HG03469 (cell line): ENCODE results near the gene LIPA.
"Not testable (repeated sequence)": the region's sequence is repeated elsewhere in the genome, so short reads cannot be mapped to it uniquely, and the experiment has no call there.

ENCODE experiments used
- ATAC-seq: cut with Tn5 transposase; IDR thresholded peaks from one replicate; pipeline ENCODE4 v1.9.1; 2021; ENCODE audit warnings: mild to moderate bottlenecking, moderate library complexity, moderate number of reproducible peaks; ENCODE audit not compliant: unreplicated experiment

The LIPA gene

DNA sequence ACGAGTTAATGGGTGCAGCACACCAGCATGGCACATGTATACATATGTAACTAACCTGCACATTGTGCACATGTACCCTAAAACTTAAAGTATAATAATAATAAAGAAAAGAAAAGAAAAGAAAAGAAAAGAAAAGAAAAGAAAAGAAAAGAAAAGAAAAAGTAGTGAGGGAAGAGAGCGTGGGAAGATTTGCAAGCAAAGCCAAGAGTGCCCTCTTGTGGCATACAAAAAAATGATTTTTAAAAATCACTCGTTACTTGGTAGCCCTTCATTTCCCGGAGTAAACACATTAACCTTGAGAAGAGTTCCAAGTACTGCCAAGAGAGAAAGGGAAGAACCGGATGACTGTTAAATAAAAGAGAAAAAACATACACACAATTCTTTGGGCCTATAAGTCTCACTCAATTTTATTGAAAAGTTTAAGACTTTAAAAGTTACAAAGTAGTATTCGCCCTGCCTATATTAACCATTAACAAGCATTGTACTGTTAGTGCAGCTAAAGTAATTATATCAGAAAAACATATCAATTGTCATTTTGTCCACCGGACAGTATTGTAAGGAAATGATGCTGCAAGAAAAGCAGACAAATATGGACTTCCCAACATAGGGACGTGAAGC lies 38.3 kb downstream of the LIPA start:
- ATAC-seq: no peak

DNA sequence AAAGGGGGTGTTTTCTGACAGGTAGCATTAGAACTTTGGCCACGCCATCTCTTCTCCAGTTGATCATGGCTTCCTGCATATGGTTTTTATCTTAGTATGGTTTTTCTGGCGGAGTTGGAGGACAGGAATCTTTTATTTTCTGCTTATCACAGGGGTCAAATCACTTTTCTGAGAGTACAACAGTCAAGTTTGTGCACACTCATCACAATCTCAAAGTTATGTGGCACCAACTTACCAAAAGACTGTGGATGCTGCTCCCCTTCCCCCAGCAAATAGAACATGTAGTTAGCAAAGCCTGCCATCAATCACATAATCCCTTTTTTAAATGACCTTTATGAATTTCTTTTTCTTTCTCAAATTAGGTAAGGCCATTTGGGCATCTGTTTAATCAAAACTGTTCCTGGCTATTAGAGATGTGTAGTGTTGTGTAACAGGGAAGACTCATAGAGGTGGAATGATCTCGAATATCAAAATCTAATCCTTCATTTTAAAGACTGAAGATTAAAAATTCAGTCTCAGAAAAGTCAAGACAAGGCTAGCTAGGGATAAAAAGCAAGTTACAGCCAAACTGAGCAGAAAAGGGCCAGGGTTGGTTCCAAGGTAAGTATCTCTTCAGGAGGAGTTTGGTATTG lies 40.7 kb downstream of the LIPA start:
- no peak for ATAC-seq

DNA sequence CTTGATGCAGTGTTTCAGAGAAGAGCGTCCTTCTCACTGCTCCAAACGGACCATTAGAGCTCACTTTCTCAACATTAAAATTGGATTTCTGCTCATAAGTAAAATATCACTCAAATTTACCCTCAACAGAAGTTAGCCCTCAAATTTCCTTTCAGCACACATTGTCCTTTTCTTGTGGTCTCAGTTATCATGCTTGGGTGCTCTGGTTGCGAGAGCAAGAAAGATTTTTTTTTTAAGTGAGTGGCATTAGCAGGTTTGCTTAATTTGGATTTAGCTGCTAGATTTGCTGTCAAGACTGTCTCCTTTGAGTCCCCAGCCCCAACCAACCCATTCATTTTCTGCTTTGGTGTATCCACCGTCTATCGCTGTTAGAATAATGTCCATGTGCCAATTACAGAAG lies 41.9 kb downstream of the LIPA start:
- no peak for ATAC-seq

DNA sequence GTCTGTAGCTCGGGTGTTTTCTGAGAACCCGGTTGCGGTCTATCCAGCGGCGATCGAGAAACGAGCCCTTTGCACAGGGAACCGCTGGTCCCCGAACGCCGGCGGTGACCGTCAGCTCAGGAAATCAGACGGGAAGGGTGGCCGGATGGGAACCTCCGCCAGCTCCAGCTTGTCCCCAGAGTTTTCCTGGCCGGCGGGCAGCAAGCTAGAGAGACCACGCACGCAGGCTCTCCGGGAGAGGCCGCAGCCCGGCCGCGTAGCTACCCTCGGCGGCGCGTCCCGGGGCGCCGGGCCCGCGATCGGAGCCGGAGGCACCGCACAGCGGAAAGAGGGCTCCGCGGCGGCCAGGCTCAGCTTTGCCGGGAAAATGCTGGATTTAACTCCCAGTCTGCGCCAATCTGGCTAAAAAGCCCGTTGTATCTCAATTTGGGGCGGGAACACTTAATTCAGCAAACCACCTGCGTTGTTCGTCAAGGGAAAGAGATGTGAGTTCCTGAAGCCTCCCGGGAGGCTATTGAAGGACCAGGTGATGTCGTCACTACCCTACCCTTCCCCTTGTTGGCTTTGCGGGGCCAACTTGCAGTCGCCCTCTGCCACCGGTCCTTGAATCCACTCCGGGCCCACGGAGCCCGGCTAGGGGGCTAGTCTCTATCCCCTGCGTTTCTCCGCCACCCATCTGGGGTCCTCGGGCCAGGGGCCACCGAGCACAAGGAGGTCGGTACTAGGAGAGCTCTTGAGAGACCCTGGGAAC lies 43.6 kb downstream of the LIPA start:
- no peak for ATAC-seq

DNA sequence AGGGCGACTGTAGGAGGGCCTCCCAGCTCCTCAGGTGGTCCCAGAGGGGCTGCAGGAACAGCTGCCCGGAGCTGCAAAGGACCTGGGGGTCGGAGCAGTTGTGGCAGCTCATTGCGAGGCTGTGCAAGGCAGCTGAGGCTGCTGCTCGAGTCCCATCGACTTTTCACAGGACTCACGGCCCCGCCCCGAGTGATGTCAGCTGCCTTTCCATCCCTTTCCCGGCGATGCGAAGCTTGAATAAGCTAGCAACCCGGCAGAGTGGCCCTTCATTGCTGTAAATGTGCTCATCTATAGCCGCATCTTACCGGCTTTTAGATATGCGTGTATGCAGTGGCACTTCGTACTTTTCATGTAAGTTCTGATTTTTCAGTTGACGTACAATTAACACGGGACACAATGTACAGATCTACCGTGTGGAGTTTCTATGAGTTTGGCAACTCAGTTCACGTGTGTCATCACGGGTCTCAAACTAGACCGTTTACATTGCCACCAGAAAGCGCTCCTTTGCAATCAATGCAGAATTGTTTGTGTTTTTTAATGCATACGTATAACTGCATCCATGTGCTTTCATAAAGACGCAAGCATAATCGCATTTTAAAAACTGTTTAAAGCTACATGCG lies 44.3 kb downstream of the LIPA start, which contains the start of gene CH25H:
TSS of gene CH25H (minus strand) at position 137 of the 620 bp plus-strand sequence. CDS start at position 112, 25 bp downstream.
- ATAC-seq: no peak

DNA sequence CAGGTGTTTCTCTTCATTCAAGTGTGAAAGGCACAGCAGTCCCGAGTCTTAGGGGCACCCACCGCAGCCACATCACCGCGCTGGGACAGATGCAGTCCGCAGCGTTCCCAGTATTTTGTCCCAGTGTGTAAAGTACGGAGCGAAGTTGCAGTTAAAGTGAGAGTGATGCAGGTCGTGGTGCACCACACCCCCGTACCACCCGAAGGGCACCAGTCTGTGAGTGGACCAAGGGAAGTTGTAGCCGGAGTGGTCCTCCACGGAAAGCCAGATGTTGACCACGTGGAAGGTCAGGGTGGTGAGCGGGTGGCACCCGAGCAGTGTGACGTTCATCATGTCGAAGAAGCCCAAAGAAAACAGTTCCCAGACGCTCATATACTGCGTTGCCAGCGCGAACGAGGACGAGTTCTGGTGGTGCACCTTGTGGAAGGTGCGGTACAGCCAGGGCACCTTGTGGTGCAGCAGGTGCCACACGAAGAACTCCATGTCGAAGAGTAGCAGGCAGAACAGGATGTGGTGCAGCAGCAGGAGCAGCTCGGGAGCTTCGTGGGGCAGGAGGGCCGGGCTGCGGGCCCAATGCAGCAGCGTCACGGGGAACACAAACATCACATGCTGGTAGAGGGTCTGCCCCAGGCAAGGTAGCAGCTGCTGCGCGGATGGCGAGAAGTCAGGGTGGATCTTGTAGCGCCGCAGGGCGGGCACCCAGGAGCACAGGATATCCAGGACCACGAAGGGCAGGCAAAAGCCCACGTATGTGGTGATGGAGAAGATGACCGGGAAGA lies 45.0 kb downstream of the LIPA start:
- ATAC-seq: no peak

DNA sequence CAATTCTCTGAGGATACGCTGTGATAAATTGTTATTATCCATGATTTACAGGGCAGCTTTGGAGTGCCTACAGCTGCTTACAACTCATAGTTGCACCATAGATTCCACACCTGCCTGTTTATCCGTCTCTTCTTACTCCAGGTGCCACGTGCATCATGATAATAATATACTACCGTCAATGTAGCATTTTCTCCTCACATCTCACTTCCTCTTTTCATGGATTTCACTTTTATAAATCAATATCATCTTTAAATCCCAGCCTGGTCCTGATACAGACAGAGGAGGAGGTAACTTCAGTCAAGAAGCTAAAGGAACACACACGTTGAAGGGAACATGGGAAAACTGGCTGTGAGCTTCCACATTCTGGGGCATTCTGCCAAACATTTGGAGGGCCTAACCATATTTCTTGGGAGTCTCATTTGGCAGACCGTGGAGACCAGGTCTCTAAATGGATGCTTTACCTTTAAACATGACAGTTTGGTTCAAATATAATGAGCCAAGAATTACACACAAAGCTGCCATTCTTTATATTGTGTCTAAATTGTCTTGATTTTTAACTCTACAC lies 46.9 kb downstream of the LIPA start:
- ATAC-seq: no peak

DNA sequence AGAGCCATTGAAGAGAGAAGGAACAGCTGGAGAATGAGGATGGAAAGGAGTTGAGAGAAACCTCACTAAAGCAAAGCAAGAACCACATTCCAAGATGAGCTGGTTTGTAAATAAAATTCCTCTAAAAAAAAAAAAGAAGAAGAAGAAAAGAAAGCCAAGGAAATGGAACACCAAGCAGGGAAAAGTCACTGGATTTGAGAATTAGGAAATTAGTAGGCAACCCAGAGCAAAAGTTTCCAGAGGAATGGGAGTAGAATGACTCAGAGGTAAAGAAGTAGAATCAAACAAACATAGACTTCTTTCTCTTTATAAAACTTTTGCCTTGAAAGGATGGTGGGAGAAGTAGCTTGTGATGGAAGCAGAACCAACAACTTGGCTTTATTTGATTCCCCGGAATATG lies 48.3 kb downstream of the LIPA start:
- no peak for ATAC-seq

DNA sequence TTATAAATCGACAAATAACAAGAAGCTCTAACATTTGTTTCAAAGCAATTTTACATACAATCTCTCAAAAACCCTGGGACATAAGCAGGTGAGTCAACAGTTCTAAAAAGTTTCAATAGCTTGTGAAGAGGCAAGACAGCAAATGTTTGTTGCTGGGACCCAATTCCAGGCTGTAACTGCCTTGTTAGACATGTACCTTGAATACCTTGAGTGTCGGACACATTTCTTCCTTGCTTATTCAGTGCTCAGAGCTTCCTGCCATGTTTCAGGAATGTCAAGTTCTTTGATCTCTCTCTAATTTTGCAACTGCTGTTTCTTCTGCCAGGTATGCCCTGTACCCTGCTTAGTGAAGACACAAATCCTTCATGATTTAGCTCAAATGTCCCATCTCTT lies 49.5 kb downstream of the LIPA start:
- ATAC-seq: no peak

DNA sequence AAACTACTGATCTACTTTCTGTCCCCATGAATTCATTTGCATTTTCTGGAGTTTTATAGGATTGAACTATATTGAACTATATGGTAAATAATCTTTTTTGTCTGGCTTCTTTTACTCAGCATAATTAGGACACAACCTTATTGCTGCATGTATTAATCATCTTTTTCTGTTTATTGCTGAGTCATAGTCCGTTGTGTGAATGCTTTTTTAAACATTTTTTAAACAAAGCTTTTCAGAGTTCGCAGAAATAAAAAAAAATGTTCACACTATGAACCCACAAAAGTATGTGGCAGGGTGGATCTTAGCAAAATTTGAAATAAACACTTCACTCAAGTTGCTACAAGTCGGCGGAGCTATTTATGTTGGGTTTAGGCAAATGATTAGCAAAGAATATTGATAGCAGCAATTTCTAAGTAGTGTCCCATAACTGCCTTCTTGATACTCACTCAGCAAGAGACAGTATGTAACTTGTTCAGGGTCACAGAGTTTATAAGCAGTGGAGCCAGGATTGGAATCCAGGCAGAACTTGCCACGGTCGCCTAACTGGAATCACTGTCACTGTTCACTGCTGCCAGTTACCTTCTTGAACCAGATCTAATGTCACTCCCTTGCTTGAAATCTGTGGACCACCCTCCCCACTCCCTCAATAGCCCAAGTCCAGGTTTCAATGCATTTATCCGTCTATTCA lies 50.1 kb downstream of the LIPA start:
- ATAC-seq: no peak

DNA sequence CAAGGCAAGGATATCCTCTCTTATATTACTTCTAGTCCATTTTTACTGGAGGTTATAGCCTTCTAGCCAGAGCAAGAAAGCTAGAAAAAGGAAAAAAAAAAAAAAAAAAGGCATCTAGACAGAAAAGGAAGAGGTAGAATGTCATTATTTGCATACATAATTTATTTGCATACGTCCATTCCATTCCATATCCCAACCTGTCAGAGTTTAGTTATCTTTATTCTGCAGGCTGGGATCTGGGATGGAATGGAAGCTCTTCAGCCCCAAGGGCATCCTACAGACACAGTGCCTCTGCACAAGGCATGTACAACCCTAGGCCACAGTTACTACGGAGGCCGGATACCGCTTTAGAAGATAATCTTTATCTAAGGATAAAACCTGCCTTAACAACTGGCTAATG lies 54.1 kb downstream of the LIPA start:
- ATAC-seq: no peak

DNA sequence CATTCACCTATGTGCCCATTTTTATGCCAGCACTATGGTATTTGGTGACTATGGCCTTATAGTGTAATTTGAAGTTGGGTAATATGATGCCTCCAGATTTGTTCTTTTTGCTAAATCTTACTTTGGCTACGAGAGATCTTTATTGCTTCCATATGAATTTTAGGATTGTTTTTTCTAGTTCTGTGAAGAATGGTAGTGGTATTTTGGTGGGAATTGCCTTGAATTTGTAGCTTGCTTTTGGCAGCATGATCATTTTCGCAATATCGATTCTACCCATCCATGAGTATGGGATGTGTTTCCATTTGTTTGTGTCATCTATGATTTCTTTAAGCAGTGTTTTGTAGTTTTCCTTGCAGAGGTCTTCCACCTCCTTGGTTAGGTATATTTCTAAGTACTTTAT lies 60.3 kb downstream of the LIPA start:
- not testable (repeated sequence) for ATAC-seq

DNA sequence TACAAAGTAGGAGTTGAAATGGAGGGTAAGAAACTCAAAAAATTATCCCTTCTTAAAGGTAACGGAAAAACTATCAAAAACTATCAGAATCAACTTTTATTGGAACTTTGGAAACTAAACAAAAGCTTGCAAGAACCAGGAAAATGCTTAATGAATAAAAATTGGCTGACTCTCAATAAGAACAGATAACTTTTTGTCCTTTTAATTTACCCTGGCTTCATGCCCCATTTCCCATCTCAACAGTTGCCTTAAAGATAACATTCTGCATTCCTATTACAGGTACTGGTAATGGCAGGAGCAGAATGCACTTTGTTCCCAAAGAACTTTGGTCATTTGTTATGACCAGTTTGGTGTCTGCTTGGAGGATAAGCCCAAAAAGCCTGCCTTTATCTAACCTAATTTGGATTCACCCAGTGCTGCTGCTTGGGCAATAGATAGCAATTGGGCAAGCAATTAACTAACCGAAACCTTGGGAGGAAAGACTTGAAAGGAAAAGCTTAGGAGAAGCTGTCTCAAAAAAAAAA lies 62.3 kb downstream of the LIPA start:
- no peak for ATAC-seq

DNA sequence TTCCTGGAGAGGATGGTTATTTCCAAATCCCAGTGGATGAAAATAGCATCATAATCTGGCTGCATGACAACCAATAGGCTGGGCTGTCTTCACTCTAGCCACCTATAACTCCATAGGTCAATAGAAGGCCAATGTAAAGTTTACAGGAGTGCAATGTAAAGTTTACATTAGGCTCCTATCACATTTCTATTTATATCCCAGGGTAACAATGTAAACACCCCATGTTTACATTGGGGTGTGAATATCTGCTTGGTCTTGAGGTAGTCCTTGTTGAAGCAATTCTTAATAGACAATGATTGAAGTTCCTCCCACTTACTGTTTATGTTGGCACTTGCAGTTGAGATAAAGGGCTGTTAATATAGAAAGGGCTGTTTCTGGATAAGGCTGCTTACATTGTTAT lies 65.9 kb downstream of the LIPA start:
- ATAC-seq: no peak

DNA sequence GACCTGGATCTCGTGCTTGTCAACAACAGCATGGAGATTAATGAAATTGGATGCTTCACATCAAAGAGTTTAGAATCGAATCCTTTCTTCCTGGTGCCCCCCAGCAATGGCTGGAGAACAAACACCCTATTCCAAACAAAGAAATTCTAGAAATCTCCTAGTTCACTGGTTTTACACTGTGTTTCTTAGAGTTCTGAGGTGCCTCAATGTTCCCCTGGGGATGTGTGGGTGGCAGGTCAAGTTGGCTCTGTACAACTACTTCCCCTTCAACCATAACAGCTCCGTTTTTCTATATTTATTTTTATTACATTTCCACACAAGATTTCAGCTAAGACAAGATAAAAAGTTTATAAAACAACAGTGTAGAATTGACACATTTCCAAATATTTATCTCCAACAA lies 66.9 kb downstream of the LIPA start:
- no peak for ATAC-seq

DNA sequence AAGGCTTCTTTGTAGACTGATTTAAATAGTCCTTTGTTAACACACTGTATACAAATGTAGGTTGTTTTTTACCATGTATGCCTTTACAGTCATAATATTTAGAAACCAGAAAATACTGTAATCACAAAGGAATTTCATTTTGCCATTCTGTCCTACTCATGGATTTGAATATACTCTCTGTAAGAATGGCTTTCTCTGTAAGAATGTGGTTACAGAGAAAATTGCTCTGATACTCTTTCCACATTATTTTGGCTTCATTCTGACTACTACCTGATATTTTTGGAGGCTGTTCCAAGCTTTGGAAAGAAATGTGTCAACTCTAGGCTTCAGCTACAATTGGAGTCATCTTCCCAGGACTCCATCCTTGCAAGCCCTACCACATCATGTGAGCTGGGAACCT lies 68.0 kb downstream of the LIPA start:
- no peak for ATAC-seq

DNA sequence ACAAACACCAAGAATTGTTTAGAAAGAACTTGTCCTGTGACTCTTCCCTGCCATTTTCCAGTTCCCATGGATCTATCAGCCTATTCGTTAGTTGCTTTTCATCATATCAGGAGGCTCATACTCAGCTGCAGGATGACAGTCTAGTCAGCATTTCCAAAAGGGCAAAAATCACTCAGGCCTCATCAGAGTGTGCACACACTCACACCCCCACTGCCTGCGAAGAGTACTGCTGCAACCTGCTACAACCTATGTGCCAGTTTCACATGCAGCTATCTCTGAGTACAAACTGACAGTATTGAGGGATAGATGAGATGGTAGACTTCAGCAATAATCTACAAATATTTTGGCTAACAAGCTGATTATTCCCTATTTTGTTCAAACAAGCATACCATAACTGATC lies 68.7 kb downstream of the LIPA start:
- ATAC-seq: no peak

DNA sequence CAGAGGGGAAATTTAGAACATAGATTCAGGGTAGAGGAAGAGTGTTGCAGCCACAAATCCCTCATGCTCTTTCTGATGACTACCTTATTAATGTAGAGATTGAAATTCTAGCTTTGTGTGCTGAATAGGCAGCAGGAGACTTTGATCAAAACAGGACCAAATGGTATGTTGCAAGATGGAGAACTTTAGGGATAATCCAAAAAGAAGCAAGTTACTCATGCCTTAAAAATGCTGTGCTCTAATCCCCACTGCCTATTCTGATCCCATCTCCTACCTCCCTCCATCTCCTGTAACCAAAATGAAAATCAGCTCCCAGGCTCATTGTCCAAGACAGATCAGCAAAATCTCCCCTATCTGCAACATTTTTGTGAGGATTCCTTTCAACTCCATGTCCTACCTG lies 75.8 kb downstream of the LIPA start:
- ATAC-seq: no peak

DNA sequence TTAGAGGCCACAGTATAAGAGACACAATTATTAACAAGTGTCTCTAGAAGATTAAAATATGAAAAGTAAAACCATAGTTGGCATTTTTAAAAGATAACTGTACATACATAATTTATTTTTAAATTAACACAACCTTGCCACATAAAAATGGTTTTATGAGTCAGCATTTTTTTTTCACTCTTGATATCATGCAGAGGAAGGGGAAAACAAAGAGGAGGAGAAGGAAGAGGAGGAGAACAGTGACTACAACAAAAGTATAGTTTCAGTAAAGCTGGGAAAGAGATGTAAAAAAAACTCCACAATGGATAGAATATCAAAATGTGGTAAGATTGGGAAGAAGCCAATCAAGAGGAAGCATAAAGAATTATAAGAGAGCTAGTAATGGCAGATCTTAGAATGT lies 78.5 kb downstream of the LIPA start:
- ATAC-seq: no peak

DNA sequence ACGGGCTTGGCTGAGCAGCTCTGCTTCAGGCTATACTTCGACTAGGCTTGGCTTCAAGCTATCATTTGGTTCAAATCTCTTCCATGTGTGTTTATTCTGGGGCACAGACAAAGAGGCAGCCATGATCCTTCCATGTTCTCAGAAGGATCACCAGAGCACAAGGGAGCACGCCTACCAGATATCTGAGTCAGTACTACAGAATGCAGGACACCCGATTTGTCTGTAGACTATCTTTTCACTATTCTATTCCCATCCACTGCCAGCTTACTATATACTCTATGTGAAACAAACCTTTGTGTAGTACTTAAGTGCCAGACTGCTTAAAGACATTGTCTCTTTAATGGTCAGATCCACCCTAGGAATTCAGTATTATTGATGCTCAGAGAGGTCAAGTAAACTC lies 79.6 kb downstream of the LIPA start:
- ATAC-seq: no peak
